ENCODE measurements around the gene GJA3. TPM values are rescaled to one million over a fixed set of nuclear protein-coding genes. Genes with fewer than 3 reads are reported as not detected.

GJA3 gene
- total and polyA plus RNA-seq, 2 of the 4 experiments (the other 2 are of a cell fraction): 1.5 to 2.7 TPM

DNA sequence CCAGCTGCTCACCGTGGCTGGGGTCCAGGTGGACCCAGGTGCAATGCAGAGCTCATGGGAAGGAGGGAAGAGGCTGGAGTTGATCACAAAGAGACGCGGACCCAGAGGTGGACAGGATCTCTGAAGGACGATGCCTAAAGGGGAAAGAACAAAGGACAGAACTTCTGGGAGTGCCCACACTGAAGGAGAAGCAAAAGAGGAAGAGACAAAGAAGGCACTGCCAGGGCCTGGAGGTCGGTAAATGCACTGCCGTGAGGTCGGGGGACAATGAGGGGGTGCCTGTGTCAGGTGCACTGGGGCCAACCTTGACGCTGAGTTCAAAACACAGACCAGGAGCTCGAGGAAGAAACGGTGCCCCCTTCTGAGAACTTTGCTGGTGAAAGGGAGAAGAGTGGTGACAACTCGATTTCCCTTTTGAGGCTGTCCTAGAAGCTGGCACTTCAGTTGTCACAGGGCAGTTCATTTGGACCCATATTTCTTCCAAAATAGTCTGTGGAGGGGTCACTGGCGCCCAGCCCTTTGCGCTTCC is 55.6 kb downstream of the GJA3 start:
- intact Hi-C loops (cut with micrococcal nuclease): no loop called here
- Histone ChIP-seq H4K91ac (ENCODE audit: insufficient read depth, low read depth, low read length) (no peak overlapping the region), H3K4me3 (ENCODE audit: insufficient read depth, low read depth, low read length) (no peak overlapping the region), H3K4me1 (ENCODE audit: control insufficient read depth, insufficient read depth, low read length) (peaks cover 2% of the 10 kb centered on the region; the same call in 1 of the 2 replicates), H2BK15ac (ENCODE audit: low read depth, low read length) (no peak overlapping the region), H2AFZ (replicated peaks; ENCODE audit: low read length, poor library complexity) (no peak overlapping the region), H3K27me3 (ENCODE audit: control insufficient read depth, insufficient read depth, low read length) (peaks cover 39% of the 10 kb centered on the region), H2BK5ac (ENCODE audit: low read depth, low read length, poor library complexity, severe bottlenecking) (no peak overlapping the region), H2AK9ac (replicated peaks; ENCODE audit: low read depth, low read length, poor library complexity) (no peak overlapping the region), H3K9ac (ENCODE audit: low read depth, low read length) (no peak overlapping the region), H4K20me1 (ENCODE audit: insufficient read depth, low read length) (no peaks in the 10 kb centered on the region), H3K4ac (ENCODE audit: low read depth, low read length) (no peak overlapping the region), H3K56ac (ENCODE audit: extremely low read depth, insufficient read depth, low read length) (no peak overlapping the region), H4K5ac (ENCODE audit: low read depth, low read length) (no peak overlapping the region), H2BK20ac (ENCODE audit: low read depth, low read length) (no peak overlapping the region), H3K9me1 (ENCODE audit: insufficient read depth, low read length) (no peaks in the 10 kb centered on the region), H3K9me3 (ENCODE audit: control insufficient read depth, insufficient read depth, low read length) (no peaks in the 10 kb centered on the region), H3K23ac (ENCODE audit: low read depth, low read length) (no peak overlapping the region), H3K4me2 (ENCODE audit: low read depth, low read length) (no peak overlapping the region), H3K18ac (ENCODE audit: low read depth, low read length) (no peak overlapping the region), H3K27ac (ENCODE audit: insufficient read depth, low read length) (no peak overlapping the region), H2BK120ac (ENCODE audit: low read depth, low read length) (no peak overlapping the region), H3K14ac (replicated peaks; ENCODE audit: low read depth, low read length) (no peak overlapping the region), H3K36me3 (ENCODE audit: control insufficient read depth, insufficient read depth, low read length) (no peaks in the 10 kb centered on the region), H3K79me1 (ENCODE audit: low read depth in 1 of 2, low read length in 2 of 2) (no peaks in the 10 kb centered on the region), H4K8ac (ENCODE audit: low read depth in 2 of 2, low read length in 2 of 2) (no peak overlapping the region), H2AK5ac (ENCODE audit: low read depth, low read length) (no peak overlapping the region)
- 83% methylated on average over 6 of the region's 13 CpGs; no CpG with 5 or more reads in 1 of the 2 experiments for WGBS, 2 experiments (ENCODE audit: extremely low coverage in 2 of 2, insufficient read length in 1 of 2)
- CTCF ChIA-PET: interaction anchor here (0.5 kb wide), 1 partner anchor 765 kb away, joined by 3 read pairs; no protein-coding TSS in a partner anchor
- ATAC-seq (ENCODE audit: low read depth) (no peak), DNase-seq (no peak)
- dilution Hi-C loops (cut with HindIII; ENCODE audit: low sequenced_read_pairs, unreplicated experiment): no loop called here
- POLR2A ChIA-PET (ENCODE audit: unreplicated experiment): no interaction called here
- no TSS peak for BruUV-seq (replicated peaks)
- no peak for TF ChIP-seq NFE2L2 (IDR thresholded peaks at IDR 0.05; ENCODE audit: low read depth, low read length)
- no peak for TF ChIP-seq MXI1 (IDR thresholded peaks at IDR 0.05; ENCODE audit: borderline replicate concordance, low read depth, low read length)
- TF ChIP-seq, protein P1, sequence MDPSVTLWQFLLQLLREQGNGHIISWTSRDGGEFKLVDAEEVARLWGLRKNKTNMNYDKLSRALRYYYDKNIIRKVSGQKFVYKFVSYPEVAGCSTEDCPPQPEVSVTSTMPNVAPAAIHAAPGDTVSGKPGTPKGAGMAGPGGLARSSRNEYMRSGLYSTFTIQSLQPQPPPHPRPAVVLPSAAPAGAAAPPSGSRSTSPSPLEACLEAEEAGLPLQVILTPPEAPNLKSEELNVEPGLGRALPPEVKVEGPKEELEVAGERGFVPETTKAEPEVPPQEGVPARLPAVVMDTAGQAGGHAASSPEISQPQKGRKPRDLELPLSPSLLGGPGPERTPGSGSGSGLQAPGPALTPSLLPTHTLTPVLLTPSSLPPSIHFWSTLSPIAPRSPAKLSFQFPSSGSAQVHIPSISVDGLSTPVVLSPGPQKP (IDR thresholded peaks at IDR 0.05; ENCODE audit: borderline replicate concordance, low read depth, low read length): no peak
- TF ChIP-seq SMC3 (IDR thresholded peaks at IDR 0.05; ENCODE audit: low read depth, low read length): no peak
- TF ChIP-seq RCOR1 (IDR thresholded peaks at IDR 0.05; ENCODE audit: insufficient replicate concordance, low read length): no peak
- no peak for TF ChIP-seq MAFK (IDR thresholded peaks at IDR 0.05; ENCODE audit: low read depth, low read length)
- TF ChIP-seq RAD21 (IDR thresholded peaks at IDR 0.05; ENCODE audit: low read length): no peak
- TF ChIP-seq, protein P2, sequence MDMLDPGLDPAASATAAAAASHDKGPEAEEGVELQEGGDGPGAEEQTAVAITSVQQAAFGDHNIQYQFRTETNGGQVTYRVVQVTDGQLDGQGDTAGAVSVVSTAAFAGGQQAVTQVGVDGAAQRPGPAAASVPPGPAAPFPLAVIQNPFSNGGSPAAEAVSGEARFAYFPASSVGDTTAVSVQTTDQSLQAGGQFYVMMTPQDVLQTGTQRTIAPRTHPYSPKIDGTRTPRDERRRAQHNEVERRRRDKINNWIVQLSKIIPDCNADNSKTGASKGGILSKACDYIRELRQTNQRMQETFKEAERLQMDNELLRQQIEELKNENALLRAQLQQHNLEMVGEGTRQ (IDR thresholded peaks at IDR 0.05; ENCODE audit: low read depth, low read length): no peak
- TF ChIP-seq, protein P3, sequence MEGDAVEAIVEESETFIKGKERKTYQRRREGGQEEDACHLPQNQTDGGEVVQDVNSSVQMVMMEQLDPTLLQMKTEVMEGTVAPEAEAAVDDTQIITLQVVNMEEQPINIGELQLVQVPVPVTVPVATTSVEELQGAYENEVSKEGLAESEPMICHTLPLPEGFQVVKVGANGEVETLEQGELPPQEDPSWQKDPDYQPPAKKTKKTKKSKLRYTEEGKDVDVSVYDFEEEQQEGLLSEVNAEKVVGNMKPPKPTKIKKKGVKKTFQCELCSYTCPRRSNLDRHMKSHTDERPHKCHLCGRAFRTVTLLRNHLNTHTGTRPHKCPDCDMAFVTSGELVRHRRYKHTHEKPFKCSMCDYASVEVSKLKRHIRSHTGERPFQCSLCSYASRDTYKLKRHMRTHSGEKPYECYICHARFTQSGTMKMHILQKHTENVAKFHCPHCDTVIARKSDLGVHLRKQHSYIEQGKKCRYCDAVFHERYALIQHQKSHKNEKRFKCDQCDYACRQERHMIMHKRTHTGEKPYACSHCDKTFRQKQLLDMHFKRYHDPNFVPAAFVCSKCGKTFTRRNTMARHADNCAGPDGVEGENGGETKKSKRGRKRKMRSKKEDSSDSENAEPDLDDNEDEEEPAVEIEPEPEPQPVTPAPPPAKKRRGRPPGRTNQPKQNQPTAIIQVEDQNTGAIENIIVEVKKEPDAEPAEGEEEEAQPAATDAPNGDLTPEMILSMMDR (conservative IDR thresholded peaks at IDR 0.05; ENCODE audit: low read depth, low read length): no peak
- in situ Hi-C loops (cut with MboI; ENCODE audit: low sequenced_read_pairs): no loop called here
